Vagina (tissue), 2 donors: Measurements from ENCODE around the gene EMX1. TPM values are rescaled to one million over a fixed set of nuclear protein-coding genes. Genes with fewer than 3 reads are reported as not detected.

Experiments
- DNase-seq, 2 donors: peaks; one replicate each; pipeline ENCODE4 v3.0.0-alpha.2; 2017; ENCODE audit errors: extremely low spot score in 2 of 2
- H3K27ac ChIP-seq: fragments of 200-600 bp; sonication (generic); one replicate; pipeline ENCODE4 v1.5.1; 2019
- H3K27me3 ChIP-seq: fragments of 200-600 bp; sonication (generic); one replicate; pipeline ENCODE4 v1.5.1; 2019
- H3K36me3 ChIP-seq, 2 donors: fragments of 200-600 bp; sonication (generic); one replicate each; pipeline ENCODE4 v1.5.1; 2017 to 2019
- H3K4me1 ChIP-seq: fragments of 200-600 bp; sonication (generic); one replicate; pipeline ENCODE4 v1.5.1; 2019
- H3K4me3 ChIP-seq, 2 donors: fragments of 200-600 bp; sonication (generic); 1 replicate in 1 of 2; 2 replicates in 1 of 2; pipeline ENCODE4 v1.5.1; 2016 to 2019
- H3K9me3 ChIP-seq: fragments of 200-600 bp; sonication (generic); one replicate; pipeline ENCODE4 v1.5.1; 2019
- CTCF ChIP-seq, 3 experiments: fragments of 450-650 bp in 2 of 3; fragments of 200-600 bp in 1 of 3; sonication (generic) in 1 of 3; IDR thresholded peaks; one replicate each; pipeline ENCODE4 v1.5.1; 2017 to 2019; ENCODE audit warnings: antibody characterized with exemption in 3 of 3, mild to moderate bottlenecking in 2 of 3, moderate library complexity in 2 of 3
- POLR2A ChIP-seq, 2 donors: fragments of 450-650 bp; IDR thresholded peaks; one replicate each; pipeline ENCODE4 v1.6.1; 2017; ENCODE audit warnings: antibody characterized with exemption in 2 of 2, mild to moderate bottlenecking in 2 of 2, moderate library complexity in 2 of 2
- POLR2AphosphoS5 ChIP-seq, 2 donors: sonication (generic); formaldehyde crosslinking; IDR thresholded peaks; one replicate each; pipeline ENCODE4 v1.9.0; 2017; ENCODE audit warnings: antibody characterized with exemption in 2 of 2, mild to moderate bottlenecking in 2 of 2, low read depth in 1 of 2; ENCODE audit not compliant: insufficient read depth in 1 of 2
- intact Hi-C: fragments of 100-400 bp; cut with DNase I; formaldehyde crosslinking; loops from one replicate; pipeline ENCODE4 v1.15.1; 2023
- total RNA-seq: library from RNA; depleted of rRNA; stranded (reverse); fragments of >200 nt; gene quantifications from one replicate; pipeline ENCODE4 v1.2.3, GENCODE V29; 2016

The EMX1 gene
- total RNA-seq, 1 donor from 2014 or later, result not detected

- Histone ChIP-seq H3K36me3 (no peaks in the 10 kb centered on the region), H3K9me3 (no peaks in the 10 kb centered on the region), H3K27me3 (no peaks in the 10 kb centered on the region), H3K27ac (no peak overlapping the region), H3K4me1 (no peaks in the 10 kb centered on the region), H3K4me3 (no peak overlapping the region)
- intact Hi-C loops, result no loop called here
- no peak for DNase-seq
- TF ChIP-seq POLR2A (IDR thresholded peaks at IDR 0.05) (no peak), CTCF (IDR thresholded peaks at IDR 0.05) (no peak), POLR2AphosphoS5 (IDR thresholded peaks at IDR 0.05; ENCODE audit: insufficient read depth in 1 of 2, low read depth in 1 of 2) (no peak)
Observed at GRCh38 chr2:72963423-72964145, 46.3 kb downstream of the EMX1 start.

GRCh38 chr2:72964146-72964525 lies 46.8 kb downstream of the EMX1 start:
- H3K27ac ChIP-seq, result no peak overlapping the region
- no peak for DNase-seq

GRCh38 chr2:72965016-72965415 lies 47.7 kb downstream of the EMX1 start:
- Histone ChIP-seq H3K27me3 (no peaks in the 10 kb centered on the region), H3K36me3 (no peaks in the 10 kb centered on the region), H3K4me3 (no peak overlapping the region), H3K27ac (no peak overlapping the region), H3K4me1 (no peaks in the 10 kb centered on the region), H3K9me3 (no peaks in the 10 kb centered on the region)
- DNase-seq, result no peak
- intact Hi-C loops, result no loop called here
- TF ChIP-seq POLR2A (IDR thresholded peaks at IDR 0.05), result no peak

More at GRCh38 chr2:72964146-72964525, 46.8 kb downstream of the EMX1 start:
- Histone ChIP-seq H3K36me3 (no peaks in the 10 kb centered on the region), H3K27me3 (no peaks in the 10 kb centered on the region), H3K4me3 (no peak overlapping the region), H3K4me1 (no peaks in the 10 kb centered on the region), H3K9me3 (no peaks in the 10 kb centered on the region)
- TF ChIP-seq POLR2AphosphoS5 (IDR thresholded peaks at IDR 0.05; ENCODE audit: insufficient read depth in 1 of 2, low read depth in 1 of 2) (no peak), POLR2A (IDR thresholded peaks at IDR 0.05) (no peak), CTCF (IDR thresholded peaks at IDR 0.05) (no peak)
- intact Hi-C loops, result no loop called here

- Histone ChIP-seq H3K27me3 (no peaks in the 10 kb centered on the region), H3K27ac (no peak overlapping the region), H3K36me3 (no peaks in the 10 kb centered on the region), H3K4me3 (no peak overlapping the region), H3K9me3 (no peaks in the 10 kb centered on the region), H3K4me1 (no peaks in the 10 kb centered on the region)
- TF ChIP-seq POLR2A (IDR thresholded peaks at IDR 0.05) (no peak), POLR2AphosphoS5 (IDR thresholded peaks at IDR 0.05; ENCODE audit: insufficient read depth in 1 of 2, low read depth in 1 of 2) (no peak), CTCF (IDR thresholded peaks at IDR 0.05) (no peak)
- intact Hi-C loops, result no loop called here
- DNase-seq, result no peak
Observed at GRCh38 chr2:72965770-72966450, 48.6 kb downstream of the EMX1 start.

- Histone ChIP-seq H3K9me3 (no peaks in the 10 kb centered on the region), H3K4me3 (no peak overlapping the region), H3K4me1 (no peaks in the 10 kb centered on the region), H3K27ac (no peak overlapping the region), H3K36me3 (no peaks in the 10 kb centered on the region), H3K27me3 (no peaks in the 10 kb centered on the region)
- intact Hi-C loops, result no loop called here
- TF ChIP-seq POLR2AphosphoS5 (IDR thresholded peaks at IDR 0.05; ENCODE audit: insufficient read depth in 1 of 2, low read depth in 1 of 2) (no peak), CTCF (IDR thresholded peaks at IDR 0.05) (no peak), POLR2A (IDR thresholded peaks at IDR 0.05) (no peak)
- no peak for DNase-seq
Observed at GRCh38 chr2:72968286-72968685, 51.0 kb downstream of the EMX1 start.
